Measurements from ENCODE around the gene HOXA11.

GRCh38 chr7:27150568-27151340 lies 34.3 kb downstream of the HOXA11 start:
- peak; percentile 84 for TF ChIP-seq CTCF (conservative IDR thresholded peaks at IDR 0.05; ENCODE audit: low read length)
- TF ChIP-seq EZH2phosphoT487 (IDR thresholded peaks at IDR 0.05; ENCODE audit: borderline replicate concordance, low read depth, low read length): no peak

All from OCI-LY7 (cell line).